ENCODE data around the gene MFAP2. TPM values are rescaled to one million over a fixed set of nuclear protein-coding genes. Genes with fewer than 3 reads are reported as not detected.

Gene MFAP2
- total RNA-seq, 1 experiment from 2014 or later, result 152 TPM

GRCh38 chr1:17014671-17015567 is 34.5 kb upstream of the MFAP2 start:
- Histone ChIP-seq H3K23ac (ENCODE audit: insufficient read length, low read depth, low read length) (no peak overlapping the region), H3K4ac (ENCODE audit: low read depth, low read length) (no peak overlapping the region), H3K9me3 (ENCODE audit: control insufficient read depth, low read depth, low read length) (no peaks in the 10 kb centered on the region), H3K79me2 (ENCODE audit: insufficient read depth, low read length) (no peaks in the 10 kb centered on the region), H2BK120ac (ENCODE audit: low read depth, low read length, poor library complexity, severe bottlenecking) (no peak overlapping the region), H3K23me2 (ENCODE audit: insufficient read length, low read depth, low read length, poor library complexity, severe bottlenecking) (peaks cover 4% of the 10 kb centered on the region), H3K18ac (ENCODE audit: insufficient read length, low read depth, low read length) (no peak overlapping the region), H3K9ac (ENCODE audit: extremely low read depth, insufficient read length, low read length) (no peak overlapping the region), H4K5ac (ENCODE audit: insufficient read length, low read depth, low read length) (no peak overlapping the region), H2BK12ac (ENCODE audit: insufficient read length, low read depth, low read length) (no peak overlapping the region), H2BK20ac (ENCODE audit: low read depth, low read length, poor library complexity, severe bottlenecking) (no peak overlapping the region), H3K14ac (ENCODE audit: insufficient read depth, low read length) (no peak overlapping the region), H3K4me2 (ENCODE audit: insufficient read depth, insufficient read length, low read length) (no peak overlapping the region), H2AFZ (ENCODE audit: low read length) (no peak overlapping the region), H2BK15ac (ENCODE audit: low read depth, low read length) (no peak overlapping the region), H3K4me1 (ENCODE audit: insufficient read depth, low read length) (peaks cover 20% of the 10 kb centered on the region), H3K27ac (ENCODE audit: insufficient read length, low read depth, low read length) (no peak overlapping the region), H4K8ac (replicated peaks; ENCODE audit: insufficient read length, low read depth, low read length) (no peak overlapping the region), H2AK5ac (ENCODE audit: insufficient read length, low read length) (no peak overlapping the region), H3K27me3 (ENCODE audit: insufficient read depth, low read length) (no peaks in the 10 kb centered on the region), H3T11ph (ENCODE audit: low read length) (no peak overlapping the region), H3K56ac (ENCODE audit: insufficient read length, low read depth, low read length) (no peak overlapping the region), H4K91ac (ENCODE audit: insufficient read length, low read depth, low read length) (no peak overlapping the region), H3K79me1 (ENCODE audit: insufficient read depth, low read depth, low read length, poor library complexity, severe bottlenecking) (no peaks in the 10 kb centered on the region), H4K20me1 (ENCODE audit: control insufficient read depth, insufficient read depth, insufficient read length) (no peaks in the 10 kb centered on the region), H2BK5ac (ENCODE audit: insufficient read length, low read length) (no peak overlapping the region)
- WGBS (ENCODE audit: extremely low coverage, insufficient read length, low lambda C conversion rate), result no CpG with 5 or more reads among the region's 10 CpGs
- Mint-ChIP-seq H3K4me3 (peak overlapping the region; percentile 13 to 46; a peak in 4 of 5 replicates), H3K9me3 (no peaks in the 10 kb centered on the region; a peak in 1 of 5 replicates), H3K4me1 (peaks cover 52 to 57% of the 10 kb centered on the region in 2 experiments), H3K27ac (peak overlapping the region; percentile 86 to 93 (median 89); a peak in 5 of 7 replicates), H3K27me3 (ENCODE audit: low read depth) (no peaks in the 10 kb centered on the region), H3K36me3 (ENCODE audit: insufficient read depth in 1 of 3, low read depth in 3 of 3) (peaks cover 5 to 23% (median 20%) of the 10 kb centered on the region in 3 experiments; a peak in 6 of 7 replicates)
- no peak for TF ChIP-seq CTCF (conservative IDR thresholded peaks at IDR 0.05)
- peak; percentile 44 for DNase-seq

All from H9 (cell line).